GM10266 (cell line): Measurements from ENCODE around the gene LRRTM2.

Experiments
- DNase-seq: peaks from one replicate; pipeline ENCODE4 v3.0.0; 2012; ENCODE audit errors: extremely low spot score
- TF ChIP-seq, protein P1 (sequence below): IDR thresholded peaks from 2 replicates; pipeline ENCODE4 v1.5.1; 2012; ENCODE audit warnings: mild to moderate bottlenecking, low read depth; ENCODE audit not compliant: control insufficient read depth, insufficient read depth; ENCODE audit errors: missing control alignments

Gene LRRTM2

DNA sequence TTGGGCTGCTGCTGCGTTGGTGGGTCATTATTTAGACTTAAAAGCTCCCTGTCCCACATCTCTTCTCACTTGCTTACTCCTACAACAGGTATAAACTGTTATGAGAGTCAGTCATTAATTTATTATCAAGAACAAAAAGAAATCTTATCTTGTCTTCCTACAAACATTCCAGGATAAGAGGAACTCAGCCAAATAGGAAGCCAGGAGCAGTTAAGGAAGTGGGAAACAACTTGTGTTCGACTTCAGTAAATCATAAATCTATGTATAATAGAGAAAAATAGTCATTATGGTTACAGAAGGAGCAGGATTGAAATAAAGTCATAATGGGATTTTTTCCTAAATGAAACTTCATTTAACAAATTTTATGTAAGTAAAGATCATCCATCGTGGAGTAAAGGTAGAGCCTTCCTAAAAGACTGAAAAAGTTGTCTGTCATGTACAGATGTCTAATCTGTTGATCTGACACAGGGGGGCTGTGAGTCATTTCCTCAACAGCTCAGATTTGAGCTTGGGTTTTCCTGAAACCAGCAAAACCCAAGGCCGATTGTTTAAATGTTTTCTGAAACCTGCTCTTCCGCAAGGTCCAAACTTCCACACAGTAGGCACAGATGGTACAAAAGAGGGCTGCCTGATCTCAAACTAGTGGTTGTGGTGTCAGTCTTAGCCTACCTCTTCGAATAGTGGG lies 25.3 kb upstream of the LRRTM2 start:
- TF ChIP-seq, protein P1, sequence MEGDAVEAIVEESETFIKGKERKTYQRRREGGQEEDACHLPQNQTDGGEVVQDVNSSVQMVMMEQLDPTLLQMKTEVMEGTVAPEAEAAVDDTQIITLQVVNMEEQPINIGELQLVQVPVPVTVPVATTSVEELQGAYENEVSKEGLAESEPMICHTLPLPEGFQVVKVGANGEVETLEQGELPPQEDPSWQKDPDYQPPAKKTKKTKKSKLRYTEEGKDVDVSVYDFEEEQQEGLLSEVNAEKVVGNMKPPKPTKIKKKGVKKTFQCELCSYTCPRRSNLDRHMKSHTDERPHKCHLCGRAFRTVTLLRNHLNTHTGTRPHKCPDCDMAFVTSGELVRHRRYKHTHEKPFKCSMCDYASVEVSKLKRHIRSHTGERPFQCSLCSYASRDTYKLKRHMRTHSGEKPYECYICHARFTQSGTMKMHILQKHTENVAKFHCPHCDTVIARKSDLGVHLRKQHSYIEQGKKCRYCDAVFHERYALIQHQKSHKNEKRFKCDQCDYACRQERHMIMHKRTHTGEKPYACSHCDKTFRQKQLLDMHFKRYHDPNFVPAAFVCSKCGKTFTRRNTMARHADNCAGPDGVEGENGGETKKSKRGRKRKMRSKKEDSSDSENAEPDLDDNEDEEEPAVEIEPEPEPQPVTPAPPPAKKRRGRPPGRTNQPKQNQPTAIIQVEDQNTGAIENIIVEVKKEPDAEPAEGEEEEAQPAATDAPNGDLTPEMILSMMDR = no peak
- DNase-seq = no peak

DNA sequence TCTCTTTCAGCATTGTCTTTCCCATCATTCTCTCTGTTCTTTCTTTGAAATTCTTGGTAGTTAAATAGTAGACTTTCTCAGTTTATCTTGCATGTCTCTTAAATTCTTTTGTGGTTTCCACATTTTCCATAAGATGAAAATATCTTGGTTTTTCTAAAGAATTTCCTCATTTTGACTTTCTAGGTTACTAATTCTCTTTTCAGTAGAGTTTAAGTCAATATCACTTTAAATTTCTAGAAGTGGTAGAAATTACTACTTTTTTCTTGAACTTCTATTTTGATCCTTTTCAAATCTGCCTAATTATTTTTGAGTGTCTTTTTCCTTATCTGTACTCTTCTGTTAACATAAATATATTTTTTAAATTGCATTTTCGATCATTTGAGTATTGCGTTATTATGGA lies 23.6 kb upstream of the LRRTM2 start:
- no peak for DNase-seq
- TF ChIP-seq, protein P1 = no peak

DNA sequence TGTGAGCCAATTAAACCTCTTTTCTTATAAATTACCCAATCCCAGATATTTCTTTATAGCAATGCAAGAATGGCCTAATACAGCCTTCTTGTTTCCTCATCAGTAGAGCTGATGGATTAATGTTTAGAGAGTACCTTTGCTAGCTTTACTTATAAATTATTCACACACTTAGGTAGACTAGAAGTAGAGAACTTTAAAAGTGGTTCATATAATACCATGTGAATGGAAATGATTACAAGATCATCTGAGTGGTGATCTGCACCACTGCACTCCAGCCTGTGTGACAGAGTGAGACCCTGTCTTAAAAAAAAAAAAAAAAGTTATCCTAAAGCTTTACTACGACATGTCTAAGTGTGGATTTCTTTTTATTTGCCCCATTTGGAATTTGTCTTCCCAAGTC lies 23.2 kb upstream of the LRRTM2 start:
- no peak for DNase-seq
- TF ChIP-seq, protein P1 = no peak

DNA sequence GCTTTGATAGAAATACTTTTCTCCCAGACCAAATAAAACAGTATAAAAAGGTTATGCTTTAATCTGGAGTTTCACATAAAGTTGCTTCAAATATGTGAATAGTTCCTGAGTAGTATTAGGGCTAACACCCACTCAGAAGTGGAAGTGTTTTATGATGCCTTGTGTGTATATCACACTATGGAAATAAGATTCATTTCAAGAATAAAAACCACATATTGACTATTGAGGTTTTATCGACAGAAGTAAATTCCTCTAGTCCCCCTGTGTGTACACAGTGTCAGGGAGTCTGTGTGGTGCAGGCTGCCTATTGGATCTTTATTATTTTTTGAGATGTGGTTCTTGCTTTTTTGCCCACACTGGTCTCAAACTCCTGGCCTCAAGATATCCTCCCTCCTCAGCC lies 20.8 kb upstream of the LRRTM2 start:
- DNase-seq = no peak
- TF ChIP-seq, protein P1 = no peak

DNA sequence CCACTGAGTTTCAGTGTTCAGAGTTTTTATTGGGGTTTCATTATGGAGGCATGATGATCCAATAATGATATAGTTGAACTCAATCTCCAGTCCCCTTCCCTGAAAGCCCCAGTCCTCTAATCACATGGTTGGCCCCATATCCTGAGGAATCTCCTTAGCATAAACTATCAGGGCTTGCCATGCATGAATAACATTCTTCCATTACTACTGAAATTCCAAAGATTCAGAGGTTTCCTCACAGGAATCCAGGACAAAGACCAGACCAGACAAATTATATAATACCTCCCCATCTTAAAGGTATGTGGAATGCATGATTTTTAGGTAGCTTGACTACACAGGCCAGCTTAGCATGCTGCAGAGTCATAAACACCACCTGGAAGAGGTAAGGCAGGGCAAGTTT lies 15.5 kb upstream of the LRRTM2 start:
- DNase-seq = no peak
- TF ChIP-seq, protein P1 = no peak

DNA sequence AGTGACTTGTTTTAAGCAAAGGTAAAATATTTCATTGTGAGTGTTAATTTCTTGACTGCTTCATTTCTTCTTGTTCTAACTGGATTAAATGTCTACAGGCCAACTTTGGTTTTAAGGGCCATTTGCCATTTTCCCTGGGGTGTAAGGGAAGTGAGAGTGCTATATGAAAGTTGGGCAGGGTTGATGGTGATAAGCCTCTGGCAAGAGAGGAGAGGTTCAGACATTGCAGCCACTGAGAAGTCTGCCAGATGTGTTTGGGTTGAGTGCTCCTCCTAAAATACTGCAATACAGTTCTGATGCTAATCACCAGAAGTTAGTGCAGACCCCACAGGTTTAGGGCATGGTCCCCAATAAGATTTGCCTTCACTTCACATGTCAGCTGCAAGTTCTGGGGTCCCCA lies 14.9 kb upstream of the LRRTM2 start:
- TF ChIP-seq, protein P1 = no peak
- no peak for DNase-seq

DNA sequence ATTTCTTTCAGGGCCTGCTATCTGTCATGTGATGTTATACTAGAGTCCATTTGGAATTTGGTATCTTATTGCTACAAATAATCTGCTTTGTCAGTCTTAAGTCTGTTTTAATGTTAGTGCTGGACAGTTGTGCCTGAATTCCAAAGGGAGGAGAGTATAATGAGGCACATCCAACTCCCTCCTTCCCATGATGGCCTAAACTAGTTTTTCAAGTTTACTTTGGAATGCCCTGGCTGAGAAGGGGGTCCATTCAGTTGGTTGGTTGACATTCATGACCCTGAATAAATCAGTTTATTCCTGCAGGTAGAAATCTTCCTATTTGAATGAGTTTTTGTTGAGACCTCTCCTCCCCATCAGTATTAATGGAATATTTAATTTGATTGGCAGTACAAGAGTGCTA lies 9.4 kb upstream of the LRRTM2 start:
- DNase-seq = no peak
- TF ChIP-seq, protein P1 = no peak
